NCI-H2227 (cell line): ENCODE data around the gene STC2.

Experiments
- DNase-seq: peaks from one replicate; lab custom pipeline; 2025; ENCODE audit not compliant: unreplicated experiment; lab: John Stamatoyannopoulos, UW

Gene STC2

DNA sequence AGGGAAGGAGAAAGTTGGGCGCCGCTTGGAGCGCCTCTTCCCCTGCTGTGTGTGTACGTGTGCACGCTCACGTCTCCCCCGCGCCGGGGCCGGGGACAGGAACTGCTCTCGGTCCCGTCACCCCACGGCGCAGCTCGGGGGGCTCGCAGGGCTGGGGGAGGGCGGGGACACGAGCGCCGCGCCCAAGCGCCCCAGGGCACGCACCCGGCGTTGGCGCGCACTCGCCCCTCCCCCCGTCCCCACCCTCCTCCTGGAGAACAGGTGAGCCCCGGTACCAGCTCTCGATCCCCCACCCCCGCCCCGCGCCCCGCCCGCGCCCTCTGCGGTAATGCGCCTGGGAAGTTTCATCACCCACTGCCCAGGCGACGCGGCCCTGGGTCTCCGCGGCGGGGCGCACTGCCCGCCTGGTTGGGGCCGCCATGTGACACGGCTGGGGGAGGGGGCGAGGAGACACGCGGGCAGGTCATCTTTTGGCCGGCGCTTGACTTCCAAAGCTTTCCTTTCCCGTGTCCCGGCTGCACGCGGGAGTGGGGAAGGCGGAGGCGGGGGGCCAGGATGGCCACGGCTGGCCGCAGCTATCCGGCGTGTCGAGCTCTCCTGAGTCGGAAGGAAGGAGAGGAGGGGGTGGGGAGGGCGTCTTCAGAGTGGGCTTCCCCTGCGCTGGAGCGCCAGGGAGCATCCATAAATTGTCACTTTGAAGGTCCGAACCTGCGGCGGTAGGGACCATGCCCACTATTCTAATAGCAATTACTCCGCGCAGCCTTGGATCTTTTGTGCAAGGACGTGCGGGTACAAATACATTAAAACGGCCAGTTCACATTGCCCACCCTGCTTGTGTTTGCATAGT lies 1.5 kb upstream of the STC2 start:
- DNase-seq: no peak

DNA sequence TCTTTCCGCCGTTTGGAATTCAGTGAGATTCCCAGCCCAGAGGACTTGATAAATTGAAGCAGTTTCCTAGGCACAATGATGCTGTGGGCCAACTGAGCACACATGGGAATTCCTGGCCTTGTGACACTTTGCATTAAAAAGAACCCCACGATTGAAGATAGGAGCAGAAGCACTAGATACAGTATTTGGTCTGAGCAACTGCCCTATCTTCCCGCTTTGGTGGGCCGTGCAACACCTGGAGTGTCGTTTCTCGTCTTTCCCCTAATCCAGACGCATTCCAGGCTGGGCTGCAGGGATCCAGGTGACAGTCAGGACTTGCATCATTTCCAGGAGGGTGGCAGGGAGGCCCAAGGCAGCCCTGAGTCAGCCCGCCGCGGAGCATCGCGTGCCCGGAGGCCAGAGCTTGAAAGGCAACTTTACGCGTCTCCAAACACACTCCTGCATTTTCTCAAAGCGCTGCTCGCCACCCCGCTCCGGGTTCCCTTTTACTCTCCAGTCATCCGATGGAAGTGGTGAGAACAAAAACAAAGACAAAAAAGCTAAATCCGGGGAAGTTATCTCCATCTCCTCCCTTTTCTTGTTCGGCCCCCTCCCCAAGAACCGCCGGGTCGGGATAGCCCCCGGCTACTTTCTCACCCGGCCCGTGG lies 753 bp upstream of the STC2 start:
- DNase-seq: no peak

- no peak for DNase-seq
Observed at GRCh38 chr5:173327084-173327947, 898 bp downstream of the STC2 start.

GRCh38 chr5:173326501-173326960 lies 1.7 kb downstream of the STC2 start:
- DNase-seq: no peak

GRCh38 chr5:173325091-173325698 lies 3.0 kb downstream of the STC2 start:
- DNase-seq: no peak

- peak; percentile 10 for DNase-seq
Observed at GRCh38 chr5:173324115-173325001, 3.9 kb downstream of the STC2 start.

- DNase-seq: no peak
Observed at GRCh38 chr5:173323799-173324114, 4.5 kb downstream of the STC2 start.

DNA sequence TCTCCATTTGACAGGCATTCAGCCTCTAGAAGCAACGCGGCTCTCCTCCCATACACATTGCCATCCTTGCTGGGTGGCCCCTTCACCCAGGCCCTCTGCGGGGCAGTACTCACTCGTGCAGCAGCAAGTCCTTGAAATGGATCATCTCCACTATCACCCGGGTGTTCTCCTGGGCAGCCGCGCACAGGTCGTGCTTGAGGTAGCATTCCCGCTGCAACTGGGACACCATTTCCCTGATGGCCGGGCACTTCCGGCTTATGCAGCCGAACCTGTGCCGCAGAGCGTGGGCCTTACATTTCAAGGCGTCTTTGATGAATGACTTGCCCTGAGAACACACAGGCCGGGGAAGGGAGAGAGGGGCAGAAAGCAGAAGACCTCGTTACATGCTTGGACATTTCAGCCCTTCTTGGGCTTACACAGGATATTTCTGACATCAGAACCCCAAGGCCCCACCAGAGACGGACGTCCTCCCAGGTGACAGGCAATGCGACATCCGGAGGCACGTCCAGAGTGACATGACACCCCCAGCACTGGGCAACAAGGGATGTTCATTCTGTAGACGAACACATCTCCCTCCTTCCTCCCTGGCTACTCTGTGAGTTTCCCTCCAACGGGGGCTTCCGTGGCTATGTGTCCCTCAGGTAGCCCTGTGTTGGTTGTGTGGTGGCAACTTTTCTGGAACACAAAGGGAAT lies 5.0 kb downstream of the STC2 start:
- no peak for DNase-seq

DNA sequence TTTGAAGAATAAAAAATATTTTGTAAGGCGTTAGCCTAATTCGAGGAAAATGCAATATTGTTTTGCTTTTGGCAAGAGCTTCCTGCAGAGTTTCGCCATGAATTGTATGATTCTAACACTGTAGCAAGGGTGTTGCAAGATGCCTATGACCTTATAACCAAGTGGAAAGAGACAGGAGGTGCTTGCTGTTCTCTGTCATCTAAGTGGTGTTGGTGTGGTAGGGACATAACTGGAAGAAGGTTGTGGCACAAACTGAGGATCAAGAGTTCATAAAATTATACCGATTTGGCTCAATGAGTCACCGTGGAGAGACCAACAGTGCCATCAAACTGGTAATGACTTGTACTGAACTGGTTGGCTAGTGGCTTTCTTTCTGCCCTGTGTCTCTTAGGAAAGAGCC lies 6.3 kb downstream of the STC2 start:
- no peak for DNase-seq

DNA sequence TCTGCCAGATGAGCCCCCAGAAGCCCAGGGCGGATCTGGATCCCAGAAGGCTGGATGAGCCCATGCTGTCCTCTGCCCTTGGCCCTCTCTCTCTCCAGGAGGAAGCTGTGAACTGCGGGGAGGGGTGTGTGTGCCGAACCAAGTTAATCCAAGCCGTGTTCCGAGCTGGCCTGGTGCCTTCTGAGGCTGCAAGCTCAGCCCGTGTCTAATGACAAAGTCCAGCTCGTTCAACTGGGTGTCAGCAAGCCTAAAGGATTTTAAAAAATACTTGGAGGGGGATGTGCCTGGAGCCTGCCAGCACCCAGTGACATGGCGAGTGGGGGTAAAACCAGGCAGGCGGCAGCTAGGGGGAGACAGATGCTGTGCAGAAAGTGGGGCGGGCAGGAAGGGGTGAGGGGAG lies 8.0 kb downstream of the STC2 start:
- no peak for DNase-seq

GRCh38 chr5:173319646-173320045 lies 8.6 kb downstream of the STC2 start:
- DNase-seq: no peak

DNA sequence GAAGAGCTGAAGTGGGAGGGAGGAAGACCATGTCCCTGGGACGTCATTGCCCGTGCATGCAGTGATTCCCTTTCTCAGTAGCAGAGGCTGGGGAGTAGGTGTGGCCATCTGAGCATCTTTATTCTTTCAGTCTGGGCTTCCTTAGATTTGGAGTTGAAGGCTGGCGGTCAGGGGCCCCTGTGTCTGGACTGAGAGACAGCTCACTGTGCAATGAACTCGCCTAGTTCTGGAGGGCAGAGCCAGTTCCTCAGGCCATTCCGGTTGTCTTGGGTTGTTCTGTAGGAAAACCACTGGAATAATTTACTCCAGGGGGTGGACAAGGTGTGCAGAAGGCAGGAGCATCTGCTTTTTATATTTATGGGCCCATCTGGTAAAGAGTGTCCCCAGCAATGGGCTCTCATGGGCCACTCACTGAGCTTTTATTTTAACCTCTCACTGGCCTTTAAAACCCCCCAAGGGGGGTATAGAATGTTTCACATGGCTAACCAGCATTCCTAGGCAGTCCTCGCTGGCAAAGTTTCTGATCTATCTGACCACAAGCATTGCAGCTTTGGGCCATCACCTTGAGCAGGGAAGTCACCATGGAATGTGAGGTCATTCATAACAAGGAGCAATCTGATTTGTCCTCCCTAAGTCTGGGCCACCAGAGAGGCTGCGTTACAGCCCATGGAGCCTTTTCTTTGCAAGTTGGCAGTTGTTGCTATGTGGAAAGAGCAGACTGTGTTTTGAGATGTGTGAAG lies 9.2 kb downstream of the STC2 start:
- no peak for DNase-seq

GRCh38 chr5:173318330-173318729 lies 9.9 kb downstream of the STC2 start:
- DNase-seq: no peak

GRCh38 chr5:173317852-173318251 lies 10.4 kb downstream of the STC2 start:
- DNase-seq: no peak

DNA sequence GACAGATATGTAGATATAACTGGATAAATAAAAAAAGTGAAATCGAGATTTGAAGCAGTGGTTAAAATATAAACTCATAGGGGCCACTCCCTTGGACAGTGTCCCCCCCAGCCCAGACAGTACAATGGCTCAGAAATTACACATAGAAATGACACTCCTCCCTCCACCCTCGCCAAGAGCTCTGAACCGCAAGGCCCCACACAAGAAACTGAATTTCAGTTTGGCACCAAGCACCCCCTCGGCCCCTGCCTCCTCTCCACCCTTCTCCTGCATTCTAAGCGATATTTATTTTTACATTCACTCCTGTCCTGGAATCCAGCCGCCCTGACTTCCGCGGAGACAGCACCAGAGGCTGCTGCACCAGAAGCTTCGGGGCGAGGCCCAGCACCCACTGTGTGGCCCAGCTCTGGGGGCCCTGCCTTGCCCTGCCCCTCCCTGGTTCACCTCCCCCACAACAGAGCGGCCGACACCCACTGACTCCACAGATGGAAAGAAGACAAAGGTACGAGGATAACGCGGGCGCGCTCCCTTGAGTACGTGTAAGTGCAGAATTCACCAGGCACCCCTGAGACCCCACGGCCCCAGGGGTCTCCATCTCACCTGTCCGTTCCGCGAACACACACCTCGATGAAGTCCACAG lies 11.0 kb downstream of the STC2 start:
- DNase-seq: no peak

- no peak for DNase-seq
Observed at GRCh38 chr5:173316339-173317020, 11.7 kb downstream of the STC2 start.

DNA sequence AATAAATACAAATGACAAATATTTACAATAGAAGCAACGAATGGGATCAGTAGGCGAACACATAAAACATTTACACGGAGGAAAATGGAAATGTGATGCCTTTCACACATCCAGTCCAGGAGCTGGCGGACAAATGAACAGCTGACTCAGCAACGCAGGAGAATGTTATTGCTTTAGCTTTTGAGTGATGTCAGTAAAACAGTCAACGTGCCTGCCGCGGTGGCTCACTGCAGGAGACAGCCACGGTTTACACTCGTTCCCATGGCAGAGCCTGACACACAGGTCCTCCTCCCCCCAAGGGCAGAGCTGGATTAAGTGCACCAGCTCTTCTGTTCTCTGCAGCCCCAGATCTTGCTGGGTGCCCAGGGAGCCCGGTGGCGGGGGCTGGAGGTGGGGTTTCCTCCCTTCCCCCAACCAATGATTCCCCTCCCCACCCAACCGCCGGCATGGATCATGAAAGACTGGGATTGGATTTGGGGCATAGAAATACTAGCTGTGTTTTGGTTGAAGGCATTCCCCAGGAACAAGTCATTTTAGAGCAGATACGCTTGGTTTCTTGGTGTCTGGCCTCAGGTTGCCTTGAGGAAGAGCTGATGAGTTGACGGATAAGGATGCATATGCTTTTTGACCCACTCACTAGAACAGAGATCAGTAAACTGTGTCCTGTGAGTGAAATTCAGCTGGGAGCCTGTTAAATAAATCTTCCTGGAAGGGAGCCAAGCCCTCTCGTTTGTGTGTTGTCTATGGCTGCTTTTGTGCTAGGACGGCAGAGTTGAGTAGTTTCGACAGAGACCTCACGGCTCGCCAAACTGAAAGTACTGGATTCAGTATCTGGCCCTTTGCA lies 12.5 kb downstream of the STC2 start:
- no peak for DNase-seq
